ENCODE measurements around the gene RHO.

GRCh38 chr3:129567176-129567705 is 38.8 kb downstream of the RHO start:
- TF ChIP-seq CTCF (IDR thresholded peaks at IDR 0.05; ENCODE audit: borderline replicate concordance, extremely low read depth, low read length, poor library complexity, severe bottlenecking) (no peak), EZH2 (IDR thresholded peaks at IDR 0.05; ENCODE audit: borderline replicate concordance, low read depth, low read length, severe bottlenecking) (no peak)
